Type B pancreatic cell (in vitro differentiated cells): ENCODE data around the gene ZNHIT1. TPM values are rescaled to one million over a fixed set of nuclear protein-coding genes. Genes with fewer than 3 reads are reported as not detected.

Source experiments
- DNase-seq: peaks from one replicate; pipeline ENCODE4 v3.0.0; 2021; ENCODE audit warnings: mixed read lengths; ENCODE audit not compliant: unreplicated experiment; ENCODE audit errors: extremely low spot score
- H3K27ac Mint-ChIP-seq: 2 replicates; pipeline ENCODE4 v1.8.0; 2021; ENCODE audit warnings: mild to moderate bottlenecking, mixed read lengths
- H3K27me3 Mint-ChIP-seq: 2 replicates; pipeline ENCODE4 v1.8.0; 2021; ENCODE audit warnings: mixed read lengths
- H3K36me3 Mint-ChIP-seq: 2 replicates; pipeline ENCODE4 v1.8.0; 2021; ENCODE audit warnings: mixed read lengths
- H3K4me1 Mint-ChIP-seq: one replicate; pipeline ENCODE4 v1.8.0; 2021; ENCODE audit warnings: mixed read lengths; ENCODE audit not compliant: unreplicated experiment
- H3K4me3 Mint-ChIP-seq: 2 replicates; pipeline ENCODE4 v1.8.0; 2021; ENCODE audit warnings: mild to moderate bottlenecking, mixed read lengths
- H3K9me3 Mint-ChIP-seq: 2 replicates; pipeline ENCODE4 v1.8.0; 2021; ENCODE audit warnings: mixed read lengths
- total RNA-seq: library from RNA; stranded (reverse); gene quantifications from 2 replicates; pipeline ENCODE4 v1.2.1, GENCODE V29; 2021; ENCODE audit warnings: low replicate concordance
- TF ChIP-seq, protein P1 (sequence below): fragments of 200-600 bp; sonication (generic); conservative IDR thresholded peaks from 2 replicates; pipeline ENCODE4 v1.5.0; 2021; ENCODE audit warnings: antibody characterized with exemption, mild to moderate bottlenecking

The ZNHIT1 gene
- total RNA-seq, 1 donor from 2014 or later = 61.1 TPM

DNA sequence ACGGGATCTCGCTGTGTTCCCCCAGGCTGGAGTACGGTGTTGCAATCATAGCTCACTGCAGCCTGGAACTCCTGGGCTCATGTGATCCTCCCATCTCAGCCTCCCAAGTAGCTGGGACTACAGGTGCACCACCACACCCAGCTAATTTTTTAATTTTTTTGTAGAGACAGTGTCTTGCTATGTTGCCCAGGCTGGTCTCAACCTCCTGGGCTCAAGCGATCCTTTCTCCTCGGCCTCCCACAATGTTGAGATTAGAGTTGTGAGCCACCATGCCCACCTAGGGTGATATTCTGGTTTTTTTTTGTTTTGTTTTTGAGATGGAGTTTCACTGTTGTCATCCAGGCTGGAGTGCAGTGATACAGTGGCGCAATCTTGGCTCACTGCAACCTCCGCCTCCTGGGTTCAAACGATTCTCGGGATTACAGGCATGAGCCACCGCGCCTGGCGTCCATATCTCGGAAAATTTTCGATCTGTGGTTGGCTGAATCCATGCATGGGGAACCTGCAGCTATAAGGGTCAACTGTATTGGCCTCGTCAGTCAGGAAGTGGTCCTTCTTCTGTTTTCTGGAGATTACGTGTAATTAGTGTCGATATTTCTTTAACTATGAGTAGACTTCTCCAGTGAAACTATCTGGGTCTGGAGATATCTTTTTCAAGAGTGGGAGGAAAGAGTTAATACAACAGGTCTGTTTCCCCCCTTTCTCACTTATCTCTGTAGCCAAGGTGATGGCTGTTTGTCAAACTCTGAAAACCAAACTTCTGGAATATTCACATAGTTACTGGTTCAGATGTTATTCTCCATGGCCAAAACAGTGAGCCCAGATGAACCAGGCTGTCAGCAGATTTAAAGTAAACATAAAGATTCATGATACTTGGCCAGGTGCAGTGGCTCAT lies 47.9 kb downstream of the ZNHIT1 start:
- DNase-seq = no peak
- Mint-ChIP-seq H3K27me3 (no peaks in the 10 kb centered on the region), H3K36me3 (no peaks in the 10 kb centered on the region), H3K27ac (no peak overlapping the region), H3K9me3 (no peaks in the 10 kb centered on the region), H3K4me3 (no peak overlapping the region), H3K4me1 (no peaks in the 10 kb centered on the region)
- TF ChIP-seq, protein P1, sequence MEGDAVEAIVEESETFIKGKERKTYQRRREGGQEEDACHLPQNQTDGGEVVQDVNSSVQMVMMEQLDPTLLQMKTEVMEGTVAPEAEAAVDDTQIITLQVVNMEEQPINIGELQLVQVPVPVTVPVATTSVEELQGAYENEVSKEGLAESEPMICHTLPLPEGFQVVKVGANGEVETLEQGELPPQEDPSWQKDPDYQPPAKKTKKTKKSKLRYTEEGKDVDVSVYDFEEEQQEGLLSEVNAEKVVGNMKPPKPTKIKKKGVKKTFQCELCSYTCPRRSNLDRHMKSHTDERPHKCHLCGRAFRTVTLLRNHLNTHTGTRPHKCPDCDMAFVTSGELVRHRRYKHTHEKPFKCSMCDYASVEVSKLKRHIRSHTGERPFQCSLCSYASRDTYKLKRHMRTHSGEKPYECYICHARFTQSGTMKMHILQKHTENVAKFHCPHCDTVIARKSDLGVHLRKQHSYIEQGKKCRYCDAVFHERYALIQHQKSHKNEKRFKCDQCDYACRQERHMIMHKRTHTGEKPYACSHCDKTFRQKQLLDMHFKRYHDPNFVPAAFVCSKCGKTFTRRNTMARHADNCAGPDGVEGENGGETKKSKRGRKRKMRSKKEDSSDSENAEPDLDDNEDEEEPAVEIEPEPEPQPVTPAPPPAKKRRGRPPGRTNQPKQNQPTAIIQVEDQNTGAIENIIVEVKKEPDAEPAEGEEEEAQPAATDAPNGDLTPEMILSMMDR = no peak

DNA sequence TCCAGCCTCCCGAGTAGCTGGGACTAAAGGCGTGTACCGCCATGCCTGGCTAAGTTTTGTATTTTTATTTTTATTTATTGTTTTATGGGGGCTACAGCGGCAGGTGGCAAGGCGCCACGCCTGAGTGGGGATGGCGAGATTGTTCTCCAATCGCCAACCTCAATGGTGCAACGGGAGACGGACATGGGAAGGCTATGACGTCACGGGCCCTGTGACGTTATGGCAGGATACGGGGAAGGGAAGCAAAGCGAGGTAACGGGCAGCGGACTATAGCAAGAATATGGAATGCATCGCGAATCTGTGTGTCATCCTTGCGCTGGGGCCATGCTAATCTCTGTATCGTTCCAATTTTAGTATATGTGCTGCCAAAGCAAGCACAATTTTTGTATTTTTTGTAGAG lies 51.7 kb downstream of the ZNHIT1 start:
- TF ChIP-seq, protein P1 = no peak
- no peak for DNase-seq
- Mint-ChIP-seq H3K9me3 (no peaks in the 10 kb centered on the region), H3K36me3 (no peaks in the 10 kb centered on the region), H3K4me1 (no peaks in the 10 kb centered on the region), H3K27me3 (peaks cover 4% of the 10 kb centered on the region), H3K4me3 (no peak overlapping the region), H3K27ac (no peak overlapping the region)

DNA sequence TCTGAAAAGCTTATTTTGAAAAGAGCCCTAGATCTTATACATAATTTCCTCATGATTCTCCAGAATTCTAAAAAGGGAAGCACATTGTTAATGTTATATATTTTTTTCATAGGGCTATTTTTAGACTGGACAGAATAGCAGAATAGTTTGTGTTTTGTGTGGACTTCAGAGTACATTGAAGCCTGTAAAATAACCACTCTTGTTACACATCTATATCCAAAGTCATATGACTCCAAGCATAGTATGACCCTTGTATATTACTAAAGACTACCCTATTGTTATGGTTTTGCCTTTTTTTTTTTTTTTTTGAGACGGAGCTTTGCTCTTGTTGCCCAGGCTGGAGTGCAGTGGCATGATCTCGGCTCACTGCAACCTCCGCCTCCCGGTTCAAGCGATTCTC lies 53.1 kb downstream of the ZNHIT1 start:
- DNase-seq = no peak
- Mint-ChIP-seq H3K4me1 (no peaks in the 10 kb centered on the region), H3K9me3 (no peaks in the 10 kb centered on the region), H3K4me3 (no peak overlapping the region), H3K27me3 (peaks cover 4% of the 10 kb centered on the region), H3K36me3 (no peaks in the 10 kb centered on the region), H3K27ac (no peak overlapping the region)
- TF ChIP-seq, protein P1 = no peak

DNA sequence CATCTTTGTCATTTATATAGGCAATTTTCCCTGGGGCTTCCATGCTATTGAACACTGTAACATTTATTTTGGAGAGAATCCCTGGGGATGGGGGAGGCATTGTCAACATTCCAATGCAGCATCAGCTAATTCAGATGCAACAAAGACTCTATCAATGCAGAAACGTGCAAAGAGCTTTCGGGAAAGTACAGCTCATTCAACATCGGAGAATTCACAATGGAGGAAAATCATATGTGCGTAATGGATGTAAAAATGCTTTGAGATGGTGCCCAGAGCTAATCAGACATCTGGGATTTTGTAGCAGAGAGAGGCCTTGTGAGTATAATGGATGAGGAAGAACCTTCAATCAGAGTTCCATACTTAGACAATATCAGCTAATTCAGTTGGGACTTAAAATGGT lies 55.2 kb downstream of the ZNHIT1 start:
- no peaks in the 10 kb centered on the region for H3K36me3 Mint-ChIP-seq
- no peak overlapping the region for H3K27ac Mint-ChIP-seq
- H3K4me1 Mint-ChIP-seq = no peaks in the 10 kb centered on the region
- TF ChIP-seq, protein P1 = no peak
- no peak for DNase-seq
- no peak overlapping the region for H3K4me3 Mint-ChIP-seq
- no peaks in the 10 kb centered on the region for H3K9me3 Mint-ChIP-seq
- peaks cover 12% of the 10 kb centered on the region for H3K27me3 Mint-ChIP-seq

Other genes with a start within 250 kb of the ZNHIT1 start
- 0.50 and 1.6 TPM in 2 replicates for gene MUC12, start 248.6 kb upstream of the ZNHIT1 start, total RNA-seq
- 0.53 and 1.5 TPM in 2 replicates for gene MUC17, start 198.1 kb upstream of the ZNHIT1 start, total RNA-seq
- gene TRIM56, start 132.7 kb upstream of the ZNHIT1 start, total RNA-seq = 22.2 and 40.1 TPM in 2 replicates
- 0.14 and 1.5 TPM in 2 replicates for gene SERPINE1, start 91.1 kb upstream of the ZNHIT1 start, total RNA-seq
- gene AP1S1, start 63.7 kb upstream of the ZNHIT1 start, total RNA-seq = 59.8 and 98.8 TPM in 2 replicates
- gene VGF, start 52.6 kb upstream of the ZNHIT1 start, total RNA-seq = 4.2 and 4.4 TPM in 2 replicates
- gene NAT16, start 37.9 kb upstream of the ZNHIT1 start, total RNA-seq = not detected in 2 replicates
- gene MOGAT3, start 17.1 kb upstream of the ZNHIT1 start, total RNA-seq = 0.94 and 1.1 TPM in 2 replicates
- gene PLOD3, start 584 bp upstream of the ZNHIT1 start, total RNA-seq = 37.5 and 65.7 TPM in 2 replicates
- gene CLDN15, start 19.6 kb downstream of the ZNHIT1 start, total RNA-seq = 9.5 and 16.3 TPM in 2 replicates
- 110 and 114 TPM in 2 replicates for gene FIS1, start 26.9 kb downstream of the ZNHIT1 start, total RNA-seq
- 31.5 and 48.1 TPM in 2 replicates for gene IFT22, start 103.6 kb downstream of the ZNHIT1 start, total RNA-seq
- 10.6 and 47.9 TPM in 2 replicates for gene COL26A1, start 144.7 kb downstream of the ZNHIT1 start, total RNA-seq